ENCODE data around the gene TUBB3.

Gene TUBB3

DNA sequence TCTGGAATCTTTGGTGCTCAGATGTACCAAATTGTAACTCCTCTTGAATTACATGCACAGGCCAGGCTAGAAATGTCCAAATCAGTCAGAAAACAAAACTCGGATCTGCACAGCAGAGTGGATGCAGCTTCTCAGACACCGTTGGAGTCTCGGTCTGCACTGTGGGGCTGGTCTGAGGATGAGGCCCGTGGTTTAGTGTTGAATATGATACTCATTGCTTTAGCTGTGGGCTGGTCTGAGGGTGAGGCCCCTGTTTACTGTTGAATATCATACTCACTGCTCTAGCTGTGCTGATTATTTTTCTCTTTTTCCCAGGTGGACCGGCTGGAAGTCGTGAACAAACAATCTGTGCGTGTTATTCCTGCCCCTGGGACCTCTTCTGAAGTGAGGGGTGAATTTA is 61.1 kb downstream of the TUBB3 start:
- TF ChIP-seq, protein P1, sequence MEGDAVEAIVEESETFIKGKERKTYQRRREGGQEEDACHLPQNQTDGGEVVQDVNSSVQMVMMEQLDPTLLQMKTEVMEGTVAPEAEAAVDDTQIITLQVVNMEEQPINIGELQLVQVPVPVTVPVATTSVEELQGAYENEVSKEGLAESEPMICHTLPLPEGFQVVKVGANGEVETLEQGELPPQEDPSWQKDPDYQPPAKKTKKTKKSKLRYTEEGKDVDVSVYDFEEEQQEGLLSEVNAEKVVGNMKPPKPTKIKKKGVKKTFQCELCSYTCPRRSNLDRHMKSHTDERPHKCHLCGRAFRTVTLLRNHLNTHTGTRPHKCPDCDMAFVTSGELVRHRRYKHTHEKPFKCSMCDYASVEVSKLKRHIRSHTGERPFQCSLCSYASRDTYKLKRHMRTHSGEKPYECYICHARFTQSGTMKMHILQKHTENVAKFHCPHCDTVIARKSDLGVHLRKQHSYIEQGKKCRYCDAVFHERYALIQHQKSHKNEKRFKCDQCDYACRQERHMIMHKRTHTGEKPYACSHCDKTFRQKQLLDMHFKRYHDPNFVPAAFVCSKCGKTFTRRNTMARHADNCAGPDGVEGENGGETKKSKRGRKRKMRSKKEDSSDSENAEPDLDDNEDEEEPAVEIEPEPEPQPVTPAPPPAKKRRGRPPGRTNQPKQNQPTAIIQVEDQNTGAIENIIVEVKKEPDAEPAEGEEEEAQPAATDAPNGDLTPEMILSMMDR (IDR thresholded peaks at IDR 0.05; ENCODE audit: insufficient read depth, low read length, missing control alignments): no peak
- ChIA-PET CTCF (interaction anchor here (1.4 kb wide), 1 partner anchor 14 kb away, joined by 5 read pairs; no protein-coding TSS in a partner anchor), POLR2A (no interaction called here)
- H3K4me3 ChIP-seq (ENCODE audit: low read depth, low read length): no peak overlapping the region
- DNase-seq (ENCODE audit: low read depth, low spot score): no peak

DNA sequence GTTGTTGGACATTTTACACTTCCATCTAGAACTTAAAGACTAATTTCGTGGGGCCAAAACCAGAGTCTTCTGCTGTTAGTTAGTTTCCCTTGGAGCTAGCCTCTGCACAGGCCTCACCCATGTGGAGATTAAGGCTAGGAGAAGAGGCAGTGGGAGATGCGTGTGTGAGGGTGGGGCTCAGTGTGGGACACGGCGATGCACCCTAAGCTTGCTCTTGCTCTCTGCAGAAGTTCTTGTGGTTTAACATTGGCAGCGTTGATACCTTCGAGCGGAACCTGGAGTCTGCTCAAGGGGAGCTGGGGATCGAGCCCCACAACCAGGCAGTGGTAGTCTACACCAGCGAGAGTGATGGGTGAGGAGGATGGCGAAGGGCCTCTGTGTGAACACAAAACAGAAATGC is 62.1 kb downstream of the TUBB3 start:
- TF ChIP-seq, protein P1 (IDR thresholded peaks at IDR 0.05; ENCODE audit: insufficient read depth, low read length, missing control alignments): no peak
- ChIA-PET POLR2A (no interaction called here), CTCF (interaction anchor here (1.0 kb wide), 1 partner anchor 8 kb away, joined by 3 read pairs; no protein-coding TSS in a partner anchor)
- DNase-seq (ENCODE audit: low read depth, low spot score): no peak
- no peak overlapping the region for H3K4me3 ChIP-seq (ENCODE audit: low read depth, low read length)
